HG02938 (cell line): Measurements from ENCODE around the gene TTI1.

ENCODE experiments used
- ATAC-seq: cut with Tn5 transposase; IDR thresholded peaks from one replicate; pipeline ENCODE4 v1.9.1; 2021; ENCODE audit warnings: mild to moderate bottlenecking, moderate library complexity; ENCODE audit not compliant: unreplicated experiment

The TTI1 gene

DNA sequence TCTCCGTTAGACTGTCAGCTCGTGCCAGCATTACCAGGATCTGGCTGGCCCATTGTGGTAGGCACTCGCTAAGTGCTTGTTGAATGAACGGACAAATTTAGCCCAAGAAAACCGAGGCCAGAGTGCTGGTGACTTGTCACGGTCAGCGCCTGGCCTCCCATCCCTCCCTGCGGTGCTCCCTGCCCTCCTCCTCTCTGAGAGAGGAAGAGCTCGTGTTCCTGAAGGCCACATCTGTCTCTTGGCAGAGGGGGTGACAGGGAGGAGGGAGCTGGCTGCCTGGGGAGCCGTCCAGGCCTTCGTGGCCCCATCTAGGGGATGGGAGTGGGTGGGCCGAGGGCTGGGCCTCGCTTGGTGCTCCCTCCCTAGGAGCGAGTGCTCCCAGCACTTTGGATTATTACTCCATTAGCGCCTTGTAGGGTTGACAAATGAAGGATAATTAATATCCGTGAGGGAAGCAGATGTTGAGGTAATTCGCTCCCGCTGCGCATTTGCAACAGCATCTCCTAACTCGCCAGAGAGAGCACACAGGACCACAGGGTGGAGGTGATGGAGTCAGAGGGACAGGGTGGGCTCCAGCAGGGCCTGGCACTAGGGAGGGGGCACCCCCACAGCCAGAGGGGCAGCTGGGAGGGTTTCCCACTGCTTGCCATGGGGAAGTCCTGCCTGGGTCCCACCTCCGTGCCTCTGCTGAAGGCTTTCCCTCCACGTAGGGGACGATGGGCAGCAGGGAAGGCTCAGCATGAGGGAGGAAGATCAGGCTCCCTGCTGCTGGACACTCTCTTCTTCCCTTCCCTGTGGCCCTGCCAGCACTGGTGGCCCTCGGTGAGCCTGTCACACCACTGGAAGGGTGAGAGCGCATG, 93.3 kb downstream of the TTI1 start:
- no peak for ATAC-seq

DNA sequence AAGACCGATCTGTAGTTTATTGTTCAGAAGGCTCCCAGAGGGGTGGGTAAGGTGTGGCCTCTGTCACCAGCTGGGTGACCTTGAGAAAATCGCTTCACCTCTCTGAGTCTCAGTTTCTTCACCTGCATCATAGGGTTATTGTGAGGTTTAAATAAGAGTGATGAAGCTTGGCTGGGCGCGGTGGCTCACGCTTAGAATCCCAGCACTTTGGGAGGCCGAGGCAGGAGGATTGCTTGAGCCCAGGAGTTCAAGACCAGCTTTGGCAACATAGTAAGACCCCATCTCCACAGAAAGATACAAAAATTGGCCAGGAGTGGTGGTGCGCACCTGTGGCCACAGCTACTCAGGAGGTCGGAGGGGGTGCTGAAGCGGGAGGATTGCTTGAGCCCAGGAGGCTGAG, 94.3 kb downstream of the TTI1 start:
- ATAC-seq, result no peak

DNA sequence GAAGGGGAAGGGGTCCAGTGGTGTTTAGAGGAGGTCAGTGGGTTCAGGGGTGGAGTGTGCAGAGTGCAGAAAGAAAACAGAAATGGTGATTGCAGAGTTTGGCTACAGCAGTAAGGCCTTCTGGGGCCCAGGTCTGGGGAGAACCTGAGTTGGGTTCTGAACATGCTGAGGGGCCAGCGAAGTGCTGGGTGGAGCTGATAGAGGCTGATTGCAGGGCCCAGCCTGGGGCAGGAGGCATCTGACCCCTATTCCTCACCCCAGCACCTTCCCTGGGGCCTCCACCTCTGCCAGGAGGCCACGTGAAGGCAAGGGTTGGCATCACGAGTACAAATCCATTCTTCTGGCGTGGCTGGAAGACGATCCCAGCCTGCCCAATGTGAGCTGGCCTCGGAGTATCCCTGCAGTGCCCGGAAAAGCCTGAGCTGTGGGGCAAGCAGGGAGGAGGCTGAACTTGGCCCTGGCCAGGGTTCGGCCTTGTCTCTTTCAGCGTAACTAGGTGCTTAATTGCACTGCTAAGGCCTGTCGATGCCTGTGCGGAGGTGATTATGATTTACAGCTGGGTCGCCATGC, 95.0 kb downstream of the TTI1 start:
- ATAC-seq, result no peak

DNA sequence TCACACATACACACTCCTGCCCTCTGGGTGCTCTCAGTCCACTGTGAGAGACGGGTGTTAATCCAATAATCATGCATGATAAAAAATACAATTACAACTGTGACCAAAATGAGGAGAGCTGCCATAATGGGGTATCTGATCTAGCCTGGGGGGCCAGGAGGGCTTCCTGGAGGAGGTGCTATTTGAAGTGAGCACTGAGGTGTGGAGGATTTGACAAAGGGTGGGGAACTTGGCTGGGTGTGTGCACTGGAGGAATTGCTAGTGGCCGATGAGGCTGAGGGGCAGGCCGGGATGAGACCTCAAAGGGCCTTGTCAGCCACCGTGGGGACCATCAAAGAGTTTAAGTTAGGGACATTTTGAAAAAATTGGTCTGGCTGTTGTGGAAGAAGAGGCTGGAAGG, 95.6 kb downstream of the TTI1 start:
- no peak for ATAC-seq

GRCh38 chr20:37936451-37936850, 96.8 kb downstream of the TTI1 start:
- ATAC-seq, result no peak

DNA sequence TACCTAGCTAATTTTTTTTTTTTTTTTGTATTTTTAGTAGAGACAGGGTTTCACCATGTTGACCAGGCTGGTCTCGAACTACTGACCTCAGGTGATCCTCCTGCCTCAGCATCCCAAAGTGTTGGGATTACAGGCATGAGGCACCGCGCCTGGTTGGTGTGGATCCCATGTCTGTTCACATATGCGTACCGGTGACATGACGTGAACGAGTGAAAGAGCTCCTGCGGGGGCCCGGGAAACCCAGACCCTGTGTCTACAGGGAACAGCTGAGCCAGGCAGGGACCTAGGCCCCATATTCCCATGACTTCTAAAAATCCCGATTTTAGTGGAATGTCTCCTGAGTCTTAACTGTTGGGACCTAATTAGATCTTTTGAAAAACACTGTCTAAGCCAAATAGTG, 97.2 kb downstream of the TTI1 start:
- no peak for ATAC-seq

DNA sequence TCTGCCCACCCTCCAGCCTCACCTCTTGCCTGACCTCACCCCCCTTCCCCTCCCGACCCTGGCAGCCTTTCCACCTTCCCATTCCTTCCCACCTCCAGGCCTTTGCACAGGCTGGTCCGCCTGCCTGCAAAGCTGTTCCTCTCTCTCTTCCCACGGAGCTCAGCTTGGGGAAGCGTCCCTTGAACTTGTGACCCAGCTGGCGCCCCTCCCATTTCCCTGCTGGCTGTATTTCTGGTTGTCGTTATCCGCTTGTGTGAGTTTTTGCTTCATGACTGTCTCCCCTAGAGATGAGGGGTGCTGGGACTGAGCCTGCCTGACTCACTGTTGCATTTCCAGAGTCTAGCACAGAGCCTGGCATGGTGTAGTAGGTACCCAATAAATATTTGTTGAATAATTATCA, 97.8 kb downstream of the TTI1 start:
- no peak for ATAC-seq

GRCh38 chr20:37934634-37935375, 98.5 kb downstream of the TTI1 start:
- ATAC-seq, result no peak

DNA sequence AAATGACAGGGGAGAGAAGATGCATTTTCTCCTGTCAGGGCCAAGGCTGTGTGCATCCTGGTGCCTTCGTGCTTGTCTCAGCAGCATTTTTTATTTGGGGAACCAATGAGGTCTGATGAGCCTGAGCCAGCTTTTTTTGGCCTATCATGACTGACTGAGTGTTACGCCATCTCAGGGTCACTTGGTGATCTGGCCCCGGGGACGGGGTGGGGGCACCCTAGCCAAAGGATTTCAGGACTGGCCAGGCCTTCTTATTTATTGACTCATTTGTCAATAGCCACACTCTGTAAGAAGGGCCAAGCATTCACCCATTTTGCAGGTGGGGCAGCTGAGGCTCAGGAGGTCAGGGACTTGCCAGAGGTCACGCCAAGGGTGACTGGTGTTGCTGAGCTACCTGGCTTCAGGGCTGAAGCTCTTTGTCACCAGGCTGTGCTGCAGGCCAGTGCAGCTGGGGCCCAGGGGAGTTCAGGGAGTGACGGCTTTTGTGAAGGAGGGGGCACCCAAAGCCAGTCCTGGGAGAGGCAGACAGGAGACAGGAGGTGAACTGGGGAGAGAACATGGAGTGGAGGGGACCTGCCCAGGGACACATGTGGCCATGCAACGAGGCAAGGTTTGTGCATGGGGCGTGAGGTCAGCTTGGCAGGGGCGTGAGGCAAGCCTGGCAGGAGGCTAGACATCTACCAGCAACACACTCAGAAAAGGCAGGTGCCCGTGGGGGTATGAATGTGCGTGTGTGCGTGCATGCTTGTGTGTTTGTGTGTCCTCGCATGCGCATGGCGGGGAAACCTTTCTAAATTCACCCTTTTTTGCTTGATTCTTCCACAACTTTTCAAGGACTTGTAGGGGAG, 99.2 kb downstream of the TTI1 start:
- ATAC-seq, result no peak
